WTC11 (cell line): Measurements from ENCODE around the gene FAF1.

Experiments used
- CBFB ChIP-seq: sonication (generic); formaldehyde crosslinking; IDR thresholded peaks from 2 replicates; pipeline ENCODE4 v1.8.1; 2022; ENCODE audit warnings: mild to moderate bottlenecking, low read depth, missing genetic modification reagents
- CREM ChIP-seq: sonication (generic); formaldehyde crosslinking; IDR thresholded peaks from 2 replicates; pipeline ENCODE4 v1.8.1; 2022; ENCODE audit warnings: mild to moderate bottlenecking, missing genetic modification reagents, moderate library complexity
- CTCF ChIP-seq: fragments of 200-600 bp; IDR thresholded peaks from 2 replicates; pipeline ENCODE4 v1.8.0; 2022; ENCODE audit warnings: antibody characterized with exemption
- E2F1 ChIP-seq: sonication (generic); formaldehyde crosslinking; IDR thresholded peaks from 2 replicates; pipeline ENCODE4 v1.8.0; 2022; ENCODE audit warnings: mild to moderate bottlenecking, missing genetic modification reagents
- GABPB1 ChIP-seq: sonication (generic); formaldehyde crosslinking; IDR thresholded peaks from 2 replicates; pipeline ENCODE4 v1.8.1; 2023; ENCODE audit warnings: mild to moderate bottlenecking, missing genetic modification reagents
- JUN ChIP-seq: sonication (generic); formaldehyde crosslinking; IDR thresholded peaks from 2 replicates; pipeline ENCODE4 v1.8.0; 2023; ENCODE audit warnings: mild to moderate bottlenecking, missing genetic modification reagents
- MAX ChIP-seq: sonication (generic); formaldehyde crosslinking; IDR thresholded peaks from 2 replicates; pipeline ENCODE4 v1.8.0; 2022; ENCODE audit warnings: mild to moderate bottlenecking, missing genetic modification reagents
- PREB ChIP-seq: sonication (generic); formaldehyde crosslinking; IDR thresholded peaks from 2 replicates; pipeline ENCODE4 v1.8.1; 2022; ENCODE audit warnings: mild to moderate bottlenecking, missing genetic modification reagents, moderate library complexity, borderline replicate concordance
- SMAD3 ChIP-seq: sonication (generic); formaldehyde crosslinking; IDR thresholded peaks from 2 replicates; pipeline ENCODE4 v1.8.0; 2022; ENCODE audit warnings: missing genetic modification reagents, mild to moderate bottlenecking, borderline replicate concordance
- SMAD4 ChIP-seq: sonication (generic); formaldehyde crosslinking; IDR thresholded peaks from 2 replicates; pipeline ENCODE4 v1.8.0; 2022; ENCODE audit warnings: mild to moderate bottlenecking, missing genetic modification reagents
- USF1 ChIP-seq: sonication (generic); formaldehyde crosslinking; IDR thresholded peaks from 2 replicates; pipeline ENCODE4 v1.8.0; 2022; ENCODE audit warnings: mild to moderate bottlenecking, missing genetic modification reagents
- ZNF423 ChIP-seq: fragments of 250-450 bp; sonication (Bioruptor Pico); IDR thresholded peaks from 2 replicates; pipeline ENCODE4 v2.1.2; 2022; ENCODE audit warnings: mild to moderate bottlenecking, moderate library complexity

GRCh38 chr1:50780797-50781196 is 179.3 kb downstream of the FAF1 start:
- TF ChIP-seq MAX (CRISPR knock-in tag), result no peak
- no peak for TF ChIP-seq USF1
- no peak for TF ChIP-seq ZNF423 (CRISPR knock-in tag)
- TF ChIP-seq GABPB1 (CRISPR knock-in tag), result no peak
- no peak for TF ChIP-seq CBFB (CRISPR knock-in tag)
- no peak for TF ChIP-seq CTCF
- no peak for TF ChIP-seq PREB (CRISPR knock-in tag)
- no peak for TF ChIP-seq E2F1 (CRISPR knock-in tag)
- TF ChIP-seq JUN, result no peak
- TF ChIP-seq SMAD3, result no peak
- TF ChIP-seq SMAD4 (CRISPR knock-in tag), result no peak
- no peak for TF ChIP-seq CREM (CRISPR knock-in tag)
